ENCODE results near the gene CAVIN3.

The CAVIN3 gene

GRCh38 chr11:6270584-6271246, 49.6 kb downstream of the CAVIN3 start:
- DNase-seq (ENCODE audit: low spot score), result no peak

GRCh38 chr11:6269994-6270393, 50.3 kb downstream of the CAVIN3 start:
- DNase-seq (ENCODE audit: low spot score), result no peak

Data from GM03348 (cell line).